SU-DHL-6 (cell line): ENCODE data around the gene MACF1.

Experiments used
- H2AFZ ChIP-seq: fragments of 200-600 bp; sonication (generic); 2 replicates; pipeline ENCODE4 v1.6.1; 2014; ENCODE audit warnings: low read depth, mild to moderate bottlenecking, moderate library complexity, mixed read lengths, antibody characterized with exemption, low read length; ENCODE audit not compliant: severe bottlenecking
- H3F3A ChIP-seq: fragments of 200-600 bp; shearing (Covaris generic); 2 replicates; pipeline ENCODE4 v1.6.0; 2016; ENCODE audit warnings: antibody characterized with exemption, mild to moderate bottlenecking; ENCODE audit not compliant: insufficient read depth
- H3K27ac ChIP-seq: fragments of 200-600 bp; sonication (generic); 2 replicates; pipeline ENCODE4 v1.5.1; 2016; ENCODE audit warnings: low read depth, mild to moderate bottlenecking, low read length, moderate library complexity, mixed read lengths
- H3K27me3 ChIP-seq: fragments of 200-600 bp; sonication (generic), shearing (Covaris generic); 2 replicates; pipeline ENCODE4 v1.6.0; 2014; ENCODE audit warnings: mild to moderate bottlenecking, low read length
- H3K36me3 ChIP-seq: fragments of 200-600 bp; sonication (generic); 2 replicates; pipeline ENCODE4 v1.6.1; 2014; ENCODE audit warnings: mild to moderate bottlenecking, low read length, mixed read lengths
- H3K4me2 ChIP-seq: fragments of 300-600, 200-600 bp; shearing (Covaris generic), sonication (generic); 2 replicates; pipeline ENCODE4 v1.6.0; 2014; ENCODE audit warnings: low read length, low read depth, mild to moderate bottlenecking; ENCODE audit not compliant: poor library complexity, severe bottlenecking
- H3K4me3 ChIP-seq: fragments of 200-600 bp; sonication (generic); 2 replicates; pipeline ENCODE4 v1.5.1; 2014; ENCODE audit warnings: antibody characterized with exemption, low read length, mild to moderate bottlenecking, mixed read lengths; ENCODE audit not compliant: insufficient read depth, poor library complexity, severe bottlenecking
- H3K79me2 ChIP-seq: fragments of 200-600 bp; sonication (generic); 2 replicates; pipeline ENCODE4 v1.6.1; 2014; ENCODE audit warnings: mild to moderate bottlenecking, low read length, moderate library complexity; ENCODE audit not compliant: insufficient read depth
- H3K9ac ChIP-seq: fragments of 200-600 bp; sonication (generic); 2 replicates; pipeline ENCODE4 v1.7.0; 2014; ENCODE audit warnings: mild to moderate bottlenecking, low read length
- H3K9me2 ChIP-seq: fragments of 200-600 bp; sonication (generic); replicated peaks from 2 replicates; pipeline ENCODE4 v1.6.1; 2014; ENCODE audit warnings: low read length; ENCODE audit not compliant: insufficient read depth
- H3K9me3 ChIP-seq: fragments of 200-600 bp; sonication (generic); 2 replicates; pipeline ENCODE4 v1.6.1; 2014; ENCODE audit warnings: low read length, mixed read lengths; ENCODE audit not compliant: insufficient read depth
- H4K20me1 ChIP-seq: fragments of 200-600 bp; sonication (generic); 2 replicates; pipeline ENCODE4 v1.6.1; 2014; ENCODE audit warnings: low read depth, mild to moderate bottlenecking, antibody characterized with exemption, low read length, moderate library complexity, mixed read lengths
- EZH2phosphoT487 ChIP-seq: fragments of 200-600 bp; sonication (generic), shearing (Covaris generic); conservative IDR thresholded peaks from 2 replicates; pipeline ENCODE4 v1.6.1; 2018; ENCODE audit warnings: mild to moderate bottlenecking, antibody characterized with exemption, low read length, moderate library complexity, mixed read lengths
- TF ChIP-seq, protein P1 (sequence below): fragments of 200-600 bp; sonication (generic); IDR thresholded peaks from one replicate; pipeline ENCODE4 v1.5.1; 2017; ENCODE audit warnings: antibody characterized with exemption, mild to moderate bottlenecking, low read length, moderate library complexity; ENCODE audit not compliant: insufficient read depth, poor library complexity, severe bottlenecking

Gene MACF1

DNA sequence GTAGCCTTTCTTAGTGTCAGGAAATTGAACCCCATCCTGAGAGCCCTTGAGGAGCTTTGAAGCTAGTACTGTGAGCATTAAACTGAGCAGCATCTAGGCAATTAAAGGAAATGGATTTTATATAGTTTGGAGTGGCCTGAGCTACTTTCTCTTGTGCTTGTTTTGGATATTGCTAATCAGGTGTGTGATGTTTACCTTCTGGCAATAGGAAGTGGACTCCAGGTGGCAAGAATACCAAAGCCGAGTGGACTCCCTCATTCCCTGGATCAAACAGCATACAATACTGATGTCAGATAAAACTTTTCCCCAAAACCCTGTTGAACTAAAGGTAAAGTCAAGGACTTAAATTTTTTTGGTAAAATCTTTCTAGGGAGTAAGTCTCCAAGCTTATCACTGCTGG is 79.4 kb downstream of the MACF1 start:
- H3K4me2 ChIP-seq = no peak overlapping the region
- H3F3A ChIP-seq = 0 out of 2 replicates have a peak, but pooled peaks cover 3% of the 10 kb centered on the region
- 0 out of 2 replicates have a peak, but pooled peaks cover 4% of the 10 kb centered on the region for H4K20me1 ChIP-seq

DNA sequence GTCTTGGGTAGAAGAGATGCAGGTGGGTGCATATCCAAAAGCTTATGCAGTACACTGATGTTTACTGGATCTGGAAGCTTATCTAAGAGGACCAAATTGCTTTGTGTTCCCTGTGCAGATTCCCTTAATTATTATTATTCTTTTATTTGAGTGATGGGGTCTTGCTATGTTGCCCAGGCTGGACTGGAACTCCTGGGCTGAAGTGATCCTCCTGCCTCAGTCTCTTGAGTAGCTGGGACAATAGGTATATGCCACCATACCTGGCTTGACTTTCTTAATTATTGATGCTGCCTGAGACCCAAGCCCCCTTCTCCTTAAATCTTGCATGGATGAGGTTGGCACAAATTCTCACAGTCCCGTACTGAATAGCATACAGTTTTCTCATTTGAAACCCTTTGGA is 83.0 kb downstream of the MACF1 start:
- Histone ChIP-seq H3K79me2 (no peaks in the 10 kb centered on the region), H3K9me3 (no peaks in the 10 kb centered on the region), H3K4me2 (no peak overlapping the region), H3K4me3 (no peak overlapping the region), H3K9ac (no peak overlapping the region), H3K27me3 (no peaks in the 10 kb centered on the region), H2AFZ (no peak overlapping the region), H3K9me2 (no peaks in the 10 kb centered on the region), H3K36me3 (peaks cover 46% of the 10 kb centered on the region; the same call in 1 of the 2 replicates), H3F3A (0 out of 2 replicates have a peak, but pooled peaks cover 3% of the 10 kb centered on the region), H3K27ac (no peak overlapping the region), H4K20me1 (no peaks in the 10 kb centered on the region)
- TF ChIP-seq EZH2phosphoT487 = no peak
- TF ChIP-seq, protein P1, sequence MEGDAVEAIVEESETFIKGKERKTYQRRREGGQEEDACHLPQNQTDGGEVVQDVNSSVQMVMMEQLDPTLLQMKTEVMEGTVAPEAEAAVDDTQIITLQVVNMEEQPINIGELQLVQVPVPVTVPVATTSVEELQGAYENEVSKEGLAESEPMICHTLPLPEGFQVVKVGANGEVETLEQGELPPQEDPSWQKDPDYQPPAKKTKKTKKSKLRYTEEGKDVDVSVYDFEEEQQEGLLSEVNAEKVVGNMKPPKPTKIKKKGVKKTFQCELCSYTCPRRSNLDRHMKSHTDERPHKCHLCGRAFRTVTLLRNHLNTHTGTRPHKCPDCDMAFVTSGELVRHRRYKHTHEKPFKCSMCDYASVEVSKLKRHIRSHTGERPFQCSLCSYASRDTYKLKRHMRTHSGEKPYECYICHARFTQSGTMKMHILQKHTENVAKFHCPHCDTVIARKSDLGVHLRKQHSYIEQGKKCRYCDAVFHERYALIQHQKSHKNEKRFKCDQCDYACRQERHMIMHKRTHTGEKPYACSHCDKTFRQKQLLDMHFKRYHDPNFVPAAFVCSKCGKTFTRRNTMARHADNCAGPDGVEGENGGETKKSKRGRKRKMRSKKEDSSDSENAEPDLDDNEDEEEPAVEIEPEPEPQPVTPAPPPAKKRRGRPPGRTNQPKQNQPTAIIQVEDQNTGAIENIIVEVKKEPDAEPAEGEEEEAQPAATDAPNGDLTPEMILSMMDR = no peak

More for the DNA sequence above, 79.4 kb downstream of the MACF1 start:
- Histone ChIP-seq H3K9me3 (no peaks in the 10 kb centered on the region), H3K4me3 (no peak overlapping the region), H3K27ac (no peak overlapping the region), H3K79me2 (peaks cover 10% of the 10 kb centered on the region), H3K27me3 (no peaks in the 10 kb centered on the region), H2AFZ (no peak overlapping the region), H3K36me3 (peaks cover 40% of the 10 kb centered on the region; the same call in 1 of the 2 replicates), H3K9me2 (no peaks in the 10 kb centered on the region), H3K9ac (no peak overlapping the region)
- TF ChIP-seq EZH2phosphoT487 = no peak
- TF ChIP-seq, protein P1 = no peak

DNA sequence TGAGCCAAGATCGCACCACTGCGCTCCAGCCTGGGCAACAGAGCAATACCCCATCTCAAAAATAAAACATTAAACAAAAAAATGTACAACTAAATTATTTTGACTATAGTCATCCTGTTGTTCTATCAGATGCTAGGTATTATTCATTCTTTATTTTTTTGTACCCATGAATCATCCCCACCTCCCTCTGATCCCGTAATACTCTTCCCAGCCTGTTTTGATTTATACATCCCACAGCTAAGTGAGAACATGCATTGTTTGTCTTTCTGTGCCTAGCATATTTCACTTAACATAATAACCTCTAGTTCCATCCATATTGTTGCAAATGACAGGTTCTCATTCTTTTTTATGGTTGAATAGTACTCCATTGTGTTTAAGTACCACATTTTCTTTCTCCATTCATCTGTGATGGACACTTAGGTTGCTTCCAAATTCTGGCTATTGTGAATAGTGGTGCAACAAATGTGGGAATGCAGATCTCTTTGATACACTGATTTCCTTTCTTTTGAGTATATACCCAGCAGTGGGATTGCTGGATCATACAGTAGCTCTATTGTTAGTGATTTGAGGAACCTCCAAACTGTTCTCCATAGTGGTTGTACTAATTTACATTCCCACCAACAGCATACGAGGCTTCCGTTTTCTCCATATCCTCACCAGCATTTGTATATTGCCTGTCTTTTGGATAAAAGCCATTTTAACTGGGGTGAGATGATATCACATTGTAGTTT is 84.4 kb downstream of the MACF1 start:
- TF ChIP-seq, protein P1 = no peak
- no peak for TF ChIP-seq EZH2phosphoT487
- H3K27me3 ChIP-seq = no peaks in the 10 kb centered on the region

More for the DNA sequence above, 84.4 kb downstream of the MACF1 start:
- Histone ChIP-seq H3K9me2 (no peaks in the 10 kb centered on the region), H3K9me3 (no peaks in the 10 kb centered on the region), H2AFZ (no peak overlapping the region), H3K79me2 (no peaks in the 10 kb centered on the region), H3F3A (0 out of 2 replicates have a peak, but pooled peaks cover 3% of the 10 kb centered on the region), H3K36me3 (peaks cover 47% of the 10 kb centered on the region; the same call in 1 of the 2 replicates), H3K27ac (no peak overlapping the region), H4K20me1 (no peaks in the 10 kb centered on the region), H3K9ac (no peak overlapping the region), H3K4me2 (no peak overlapping the region), H3K4me3 (no peak overlapping the region)
